ENCODE data around the gene HECTD3. TPM values are rescaled to one million over a fixed set of nuclear protein-coding genes. Genes with fewer than 3 reads are reported as not detected.
A peak's percentile ranks its signal among the peaks of the same experiment; 100 is the strongest.

Gene HECTD3
- 14.4 and 20.3 TPM in 2 replicates for total RNA-seq
- 33.7 and 51.0 TPM in 2 replicates for polyA plus RNA-seq
- 26.6 and 43.7 TPM in 2 replicates for polyA plus RNA-seq (2012)
- 56.3 and 68.6 TPM in 2 replicates for polyA minus RNA-seq (ENCODE audit: low replicate concordance)

- Histone ChIP-seq H3K79me2 (ENCODE audit: control insufficient read depth, insufficient read depth, low read length) (peaks cover 32% of the 10 kb centered on the region), H3K27me3 (ENCODE audit: control insufficient read depth, insufficient read depth, low read length) (no peaks in the 10 kb centered on the region), H3K9ac (ENCODE audit: insufficient read depth, low read length) (peak within 1 kb of the TSS; percentile 75), H3K27ac (ENCODE audit: insufficient read depth, low read length) (peak within 1 kb of the TSS; percentile 63), H3K9me3 (ENCODE audit: control insufficient read depth, insufficient read depth, low read depth, low read length) (no peaks in the 10 kb centered on the region), H2AFZ (ENCODE audit: low read length) (peak within 1 kb of the TSS; percentile 100), H3K4me3 (replicated peaks in 1 of 4; ENCODE audit: control extremely low read depth in 1 of 4, insufficient read depth in 1 of 4, low read depth in 3 of 4, low read length in 4 of 4) (peak within 1 kb of the TSS; percentile 89 to 96 (median 92)), H4K20me1 (ENCODE audit: control insufficient read depth, extremely low read depth, insufficient read depth, low read length) (no peaks in the 10 kb centered on the region), H3K36me3 (ENCODE audit: control insufficient read depth, insufficient read depth, low read length) (peaks cover 22% of the 10 kb centered on the region), H3K4me2 (ENCODE audit: extremely low read depth, insufficient read depth, low read length) (peak within 1 kb of the TSS; percentile 97), H3K4me1 (ENCODE audit: control insufficient read depth, extremely low read depth, insufficient read depth, low read length) (peaks cover 15% of the 10 kb centered on the region)
- TF ChIP-seq CTCF (conservative IDR thresholded peaks at IDR 0.05 in 1 of 2, IDR thresholded peaks at IDR 0.05 in 1 of 2; ENCODE audit: low read depth in 1 of 2, low read length in 2 of 2) (no peak), EZH2 (IDR thresholded peaks at IDR 0.05; ENCODE audit: low read length, missing control alignments) (no peak)
- DNase-seq (ENCODE audit: low read depth in 2 of 2), result peak; percentile 70 to 76
Measured at GRCh38 chr1:45010855-45011811, at the start of gene HECTD3. Gene HECTD3, minus strand, starts transcription at chr1:45011324. Its CDS starts 67 bp downstream, at chr1:45011257.

GRCh38 chr1:45059829-45060228 lies 48.7 kb upstream of the HECTD3 start:
- H3K4me1 ChIP-seq (ENCODE audit: control insufficient read depth, extremely low read depth, insufficient read depth, low read length), result no peaks in the 10 kb centered on the region
- DNase-seq (ENCODE audit: low read depth in 2 of 2), result no peak
- no peak overlapping the region for H3K4me3 ChIP-seq (replicated peaks in 1 of 4; ENCODE audit: control extremely low read depth in 1 of 4, insufficient read depth in 1 of 4, low read depth in 3 of 4, low read length in 4 of 4)
- no peaks in the 10 kb centered on the region for H3K27me3 ChIP-seq (ENCODE audit: control insufficient read depth, insufficient read depth, low read length)
- no peak overlapping the region for H3K27ac ChIP-seq (ENCODE audit: insufficient read depth, low read length)
- H3K79me2 ChIP-seq (ENCODE audit: control insufficient read depth, insufficient read depth, low read length), result no peaks in the 10 kb centered on the region
- no peak for TF ChIP-seq EZH2 (IDR thresholded peaks at IDR 0.05; ENCODE audit: low read length, missing control alignments)
- TF ChIP-seq CTCF (conservative IDR thresholded peaks at IDR 0.05 in 1 of 2, IDR thresholded peaks at IDR 0.05 in 1 of 2; ENCODE audit: low read depth in 1 of 2, low read length in 2 of 2), result no peak
- no peaks in the 10 kb centered on the region for H3K9me3 ChIP-seq (ENCODE audit: control insufficient read depth, insufficient read depth, low read depth, low read length)
- H3K4me2 ChIP-seq (ENCODE audit: extremely low read depth, insufficient read depth, low read length), result no peak overlapping the region
- no peak overlapping the region for H2AFZ ChIP-seq (ENCODE audit: low read length)
- no peaks in the 10 kb centered on the region for H3K36me3 ChIP-seq (ENCODE audit: control insufficient read depth, insufficient read depth, low read length)
- no peaks in the 10 kb centered on the region for H4K20me1 ChIP-seq (ENCODE audit: control insufficient read depth, extremely low read depth, insufficient read depth, low read length)
- no peak overlapping the region for H3K9ac ChIP-seq (ENCODE audit: insufficient read depth, low read length)

GRCh38 chr1:45057542-45057941 lies 46.4 kb upstream of the HECTD3 start:
- Histone ChIP-seq H2AFZ (ENCODE audit: low read length) (no peak overlapping the region), H3K36me3 (ENCODE audit: control insufficient read depth, insufficient read depth, low read length) (no peaks in the 10 kb centered on the region), H3K79me2 (ENCODE audit: control insufficient read depth, insufficient read depth, low read length) (no peaks in the 10 kb centered on the region), H3K9me3 (ENCODE audit: control insufficient read depth, insufficient read depth, low read depth, low read length) (no peaks in the 10 kb centered on the region), H4K20me1 (ENCODE audit: control insufficient read depth, extremely low read depth, insufficient read depth, low read length) (no peaks in the 10 kb centered on the region), H3K27me3 (ENCODE audit: control insufficient read depth, insufficient read depth, low read length) (no peaks in the 10 kb centered on the region), H3K27ac (ENCODE audit: insufficient read depth, low read length) (no peak overlapping the region), H3K4me1 (ENCODE audit: control insufficient read depth, extremely low read depth, insufficient read depth, low read length) (no peaks in the 10 kb centered on the region), H3K9ac (ENCODE audit: insufficient read depth, low read length) (no peak overlapping the region), H3K4me3 (replicated peaks in 1 of 4; ENCODE audit: control extremely low read depth in 1 of 4, insufficient read depth in 1 of 4, low read depth in 3 of 4, low read length in 4 of 4) (no peak overlapping the region), H3K4me2 (ENCODE audit: extremely low read depth, insufficient read depth, low read length) (no peak overlapping the region)
- TF ChIP-seq EZH2 (IDR thresholded peaks at IDR 0.05; ENCODE audit: low read length, missing control alignments), result no peak
- DNase-seq (ENCODE audit: low read depth in 2 of 2), result no peak

All from fibroblast of lung (primary cell).